Measurements from ENCODE around the gene PPP2CA.

- no peak for TF ChIP-seq EZH2 (IDR thresholded peaks at IDR 0.05; ENCODE audit: borderline replicate concordance)
- TF ChIP-seq, protein P1, sequence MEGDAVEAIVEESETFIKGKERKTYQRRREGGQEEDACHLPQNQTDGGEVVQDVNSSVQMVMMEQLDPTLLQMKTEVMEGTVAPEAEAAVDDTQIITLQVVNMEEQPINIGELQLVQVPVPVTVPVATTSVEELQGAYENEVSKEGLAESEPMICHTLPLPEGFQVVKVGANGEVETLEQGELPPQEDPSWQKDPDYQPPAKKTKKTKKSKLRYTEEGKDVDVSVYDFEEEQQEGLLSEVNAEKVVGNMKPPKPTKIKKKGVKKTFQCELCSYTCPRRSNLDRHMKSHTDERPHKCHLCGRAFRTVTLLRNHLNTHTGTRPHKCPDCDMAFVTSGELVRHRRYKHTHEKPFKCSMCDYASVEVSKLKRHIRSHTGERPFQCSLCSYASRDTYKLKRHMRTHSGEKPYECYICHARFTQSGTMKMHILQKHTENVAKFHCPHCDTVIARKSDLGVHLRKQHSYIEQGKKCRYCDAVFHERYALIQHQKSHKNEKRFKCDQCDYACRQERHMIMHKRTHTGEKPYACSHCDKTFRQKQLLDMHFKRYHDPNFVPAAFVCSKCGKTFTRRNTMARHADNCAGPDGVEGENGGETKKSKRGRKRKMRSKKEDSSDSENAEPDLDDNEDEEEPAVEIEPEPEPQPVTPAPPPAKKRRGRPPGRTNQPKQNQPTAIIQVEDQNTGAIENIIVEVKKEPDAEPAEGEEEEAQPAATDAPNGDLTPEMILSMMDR (IDR thresholded peaks at IDR 0.05; ENCODE audit: poor library complexity): no peak
- no peak for TF ChIP-seq EZH2phosphoT487 (IDR thresholded peaks at IDR 0.05; ENCODE audit: low read depth, severe bottlenecking, unreplicated experiment)
Observed at GRCh38 chr5:134148316-134148715, 77.6 kb downstream of the PPP2CA start.

Measured in hepatocyte (in vitro differentiated cells).